GM18870 (cell line): Measurements from ENCODE around the gene VAMP4.

Source experiments
- ATAC-seq: cut with Tn5 transposase; IDR thresholded peaks from one replicate; pipeline ENCODE4 v1.9.1; 2021; ENCODE audit warnings: moderate library complexity; ENCODE audit not compliant: unreplicated experiment

The VAMP4 gene

DNA sequence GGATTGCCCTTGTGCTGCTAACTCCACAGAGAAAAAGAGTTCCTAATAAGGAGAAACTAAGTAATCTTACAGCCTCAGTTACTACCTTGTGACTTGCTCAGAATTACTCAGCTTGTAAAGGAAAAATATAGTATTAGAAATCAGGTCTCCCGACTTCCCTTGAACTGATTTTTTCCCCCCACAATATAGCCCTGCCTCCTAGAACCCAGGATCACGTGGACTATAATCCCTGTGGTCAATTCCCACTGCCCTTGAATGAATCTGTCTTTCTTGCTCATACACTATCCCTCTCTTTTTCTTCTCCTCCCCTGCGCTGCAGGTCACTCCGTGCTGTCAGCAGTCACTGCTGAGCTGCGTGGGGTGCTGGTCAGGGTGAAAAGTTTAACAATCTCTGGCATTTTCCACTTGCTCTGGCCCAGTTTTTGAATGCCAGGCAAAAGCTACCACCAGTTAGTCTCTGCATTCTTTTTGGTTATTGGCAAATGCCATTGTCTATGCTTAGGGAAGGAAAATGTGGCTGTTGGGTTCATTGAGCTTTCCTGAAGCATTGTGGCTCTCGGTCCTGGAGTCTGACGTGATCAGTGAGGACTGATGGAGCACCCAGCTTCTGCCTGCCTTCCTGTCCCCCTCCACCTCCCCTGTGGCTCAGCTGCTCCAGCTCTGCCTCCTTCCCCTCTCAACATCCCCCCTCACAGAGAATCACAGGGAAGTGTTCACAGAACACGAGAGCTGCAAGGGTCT is 87.5 kb downstream of the VAMP4 start:
- no peak for ATAC-seq

DNA sequence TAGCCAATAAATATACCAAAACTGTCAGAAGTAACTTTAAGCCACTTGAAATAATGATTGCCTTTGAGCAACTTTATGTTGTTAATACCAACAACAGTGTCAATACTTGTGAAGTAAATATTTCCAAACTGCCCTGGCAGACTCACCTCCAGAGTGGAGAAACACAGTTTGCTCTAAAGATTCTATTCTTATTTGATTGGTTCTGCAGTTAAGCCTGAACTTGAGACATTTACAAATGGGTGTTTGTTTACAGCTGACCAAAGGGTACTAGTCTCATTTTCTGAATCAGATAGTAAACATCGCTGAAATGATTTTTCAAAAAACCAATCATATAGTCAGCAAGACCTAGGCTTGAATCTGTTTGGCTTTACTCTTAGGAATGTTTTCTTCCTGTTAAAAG is 88.1 kb downstream of the VAMP4 start:
- ATAC-seq: no peak

- ATAC-seq: no peak
These were observed 89.5 kb downstream of the VAMP4 start, which contains the start of gene MYOC for GRCh38 chr1:171652234-171652822. Gene MYOC (minus strand): TSS chr1:171652688. CDS start chr1:171652611, 77 bp downstream.
